A204.1 (cell line): ENCODE data around the gene JAKMIP3.

Source experiments
- FAIRE-seq: peaks from 2 replicates; lab custom pipeline; 2012; peaks lifted over from hg19 to GRCh38; lab: Jason Lieb, UNC

The JAKMIP3 gene

DNA sequence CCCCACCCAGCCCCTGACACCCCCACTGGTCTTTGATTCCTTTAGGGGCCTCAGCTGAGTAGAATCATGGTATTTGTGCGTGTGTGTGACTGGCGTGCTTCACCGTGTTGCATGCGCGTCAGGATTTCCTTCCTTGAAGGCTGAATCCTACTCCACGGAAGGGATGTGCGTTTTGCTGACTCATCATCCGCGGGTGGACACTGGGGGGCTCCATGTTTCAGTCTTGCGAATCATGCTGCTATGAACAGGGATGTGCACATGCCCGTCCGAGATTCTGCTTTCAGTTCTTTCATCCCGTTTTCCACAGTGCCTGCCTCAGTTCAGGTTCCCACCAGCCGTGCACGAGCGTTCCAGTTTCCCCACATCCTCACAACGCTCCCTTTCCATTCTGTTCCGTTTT is 20.9 kb upstream of the JAKMIP3 start:
- no peak for FAIRE-seq

DNA sequence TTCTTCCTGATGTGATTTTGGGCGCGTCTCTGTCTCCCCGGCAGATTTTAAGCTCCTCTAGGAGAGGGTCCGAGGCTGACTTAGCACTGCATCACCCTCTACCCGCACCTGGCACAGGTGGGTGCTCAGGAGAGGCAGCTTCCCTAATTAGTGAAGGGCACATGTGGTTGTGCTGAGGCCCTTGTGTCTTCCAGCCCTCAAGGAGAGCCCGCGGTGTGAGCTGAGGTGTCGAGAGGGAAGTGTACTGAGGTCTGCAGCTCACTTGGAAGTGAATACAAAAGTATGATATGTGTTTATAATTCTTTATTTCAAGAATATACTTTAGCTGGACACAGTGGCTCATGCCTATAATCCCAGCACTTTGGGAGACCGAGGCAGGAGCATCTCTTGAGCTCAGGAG is 20.4 kb upstream of the JAKMIP3 start:
- no peak for FAIRE-seq

DNA sequence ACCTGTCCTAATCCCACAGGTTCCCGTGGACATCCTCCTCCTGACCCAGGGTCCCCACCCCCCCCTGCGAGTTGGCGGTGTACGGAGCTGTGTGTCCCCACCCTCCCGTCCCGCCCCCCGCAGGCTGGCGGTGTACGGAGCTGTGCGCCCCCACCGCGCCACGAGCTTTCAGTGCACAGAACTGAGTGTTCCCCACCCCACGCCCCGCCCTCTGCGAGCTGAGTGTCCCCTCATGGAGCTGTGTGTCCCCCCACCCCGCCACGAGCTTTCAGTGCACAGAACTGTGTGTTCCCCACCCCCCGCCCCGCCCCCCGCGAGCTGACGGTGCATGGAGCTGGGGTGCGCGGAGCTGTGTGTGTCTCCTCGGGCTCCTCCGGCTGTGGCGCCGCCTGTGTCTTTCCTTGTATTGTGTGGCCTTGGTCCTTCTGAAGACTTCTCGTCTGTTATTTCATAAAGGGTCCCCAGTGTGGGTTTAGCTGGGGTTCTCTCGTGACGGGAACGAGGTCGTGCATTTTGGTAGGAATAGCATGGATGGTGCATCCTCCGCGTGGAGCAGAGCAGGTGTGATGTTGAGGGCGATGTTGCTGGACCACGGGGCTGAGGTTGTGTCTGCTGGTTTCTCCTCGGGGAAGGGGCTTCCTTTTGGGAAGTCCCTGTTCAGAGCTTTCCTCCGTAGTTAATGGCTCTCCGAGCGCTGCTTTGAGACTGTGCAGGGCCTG is 18.0 kb upstream of the JAKMIP3 start:
- FAIRE-seq = no peak

DNA sequence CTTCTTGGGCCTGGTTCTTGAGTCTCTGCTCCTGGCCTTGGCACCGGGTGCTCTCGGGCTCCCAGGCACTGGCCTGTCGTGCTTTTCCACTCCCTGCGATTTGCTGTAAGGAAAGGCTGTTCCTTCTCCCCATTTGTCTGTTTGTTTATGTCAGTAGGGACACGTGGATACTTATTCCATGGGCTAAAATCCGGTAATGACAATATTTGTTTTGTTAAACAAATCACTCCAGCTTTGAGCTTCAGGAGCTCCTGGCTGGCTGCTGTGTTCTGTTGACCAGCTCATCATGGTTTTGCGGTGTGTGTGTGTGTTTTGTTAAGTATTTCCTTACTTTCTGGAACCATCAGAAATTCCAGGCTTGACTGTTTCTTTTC is 17.5 kb upstream of the JAKMIP3 start:
- no peak for FAIRE-seq

DNA sequence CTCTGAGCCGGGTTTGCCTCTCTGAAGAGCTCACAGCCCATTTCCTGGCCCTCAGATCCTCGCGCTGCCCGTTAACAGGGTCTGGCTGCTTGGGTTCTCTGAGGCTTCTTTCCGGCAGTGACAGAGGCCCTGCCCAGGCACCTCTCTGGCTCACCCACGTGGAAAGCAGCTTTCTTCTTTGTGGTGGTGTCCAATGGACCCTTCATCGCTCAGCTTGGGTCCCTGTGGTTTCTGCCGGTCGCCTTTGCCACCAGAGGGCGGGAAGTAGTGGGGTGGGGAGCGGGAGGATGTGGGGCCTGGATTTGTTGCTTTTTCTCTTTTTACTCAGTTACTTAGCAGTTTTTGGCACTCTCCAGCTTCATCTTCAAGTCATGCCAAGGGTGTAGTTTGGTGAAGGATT is 15.6 kb upstream of the JAKMIP3 start:
- no peak for FAIRE-seq

DNA sequence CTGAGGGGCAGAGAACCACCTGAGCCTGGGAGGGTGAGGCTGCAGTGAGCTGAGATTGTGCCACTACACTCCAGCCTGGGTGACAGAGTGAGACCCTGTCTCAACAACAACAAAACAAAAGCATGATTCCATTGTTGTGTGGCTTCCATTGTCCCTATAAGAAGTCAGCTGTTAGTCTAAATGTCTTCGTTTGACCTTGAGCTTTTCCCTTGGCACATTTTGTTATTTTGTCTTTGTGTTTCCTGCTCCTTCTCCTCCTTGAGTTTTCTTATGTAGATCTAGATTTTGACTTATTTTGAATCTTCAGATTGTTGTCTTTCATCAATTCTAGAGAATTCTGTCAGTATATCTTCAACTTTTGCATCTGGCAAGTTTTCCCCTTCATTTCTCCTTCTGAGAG is 13.6 kb upstream of the JAKMIP3 start:
- FAIRE-seq = no peak

DNA sequence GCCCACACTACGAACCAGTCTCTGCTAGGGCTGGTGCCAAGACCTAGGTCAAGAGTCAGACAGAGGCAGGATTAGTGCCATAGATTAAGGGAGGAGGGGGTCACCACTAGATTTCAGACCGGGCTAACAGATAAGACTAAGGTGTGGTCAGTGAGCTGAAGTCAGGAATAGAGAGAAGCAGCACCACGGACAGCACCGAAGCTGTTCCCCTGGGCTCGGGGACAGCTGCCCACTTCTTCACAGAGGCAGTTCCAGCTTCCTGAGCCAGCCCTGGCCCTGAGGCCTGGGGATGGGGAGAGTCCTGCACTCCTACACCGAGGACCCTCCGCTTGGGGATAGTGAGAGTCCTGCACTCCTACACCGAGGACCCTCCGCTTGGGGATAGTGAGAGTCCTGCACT is 11.2 kb upstream of the JAKMIP3 start:
- no peak for FAIRE-seq

DNA sequence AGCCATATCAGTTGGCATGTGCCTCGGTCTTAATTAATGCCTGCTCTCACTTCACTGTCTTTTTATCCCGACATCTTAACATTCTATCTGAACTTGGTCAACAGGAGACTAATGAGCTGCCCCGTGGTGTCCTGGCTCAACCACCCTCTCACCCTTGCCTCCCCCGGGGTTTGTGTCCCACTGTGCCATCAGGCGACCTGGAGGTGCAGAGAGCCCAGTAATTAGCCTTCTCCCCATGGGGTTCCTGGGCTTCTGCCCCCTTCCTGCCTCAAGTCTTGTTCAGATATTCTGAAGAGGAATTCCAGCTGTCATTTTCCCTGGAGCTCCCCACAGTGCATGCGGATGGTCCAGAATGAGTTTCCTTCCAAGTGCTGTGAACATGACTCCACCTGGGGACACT is 10.1 kb upstream of the JAKMIP3 start:
- FAIRE-seq = no peak

DNA sequence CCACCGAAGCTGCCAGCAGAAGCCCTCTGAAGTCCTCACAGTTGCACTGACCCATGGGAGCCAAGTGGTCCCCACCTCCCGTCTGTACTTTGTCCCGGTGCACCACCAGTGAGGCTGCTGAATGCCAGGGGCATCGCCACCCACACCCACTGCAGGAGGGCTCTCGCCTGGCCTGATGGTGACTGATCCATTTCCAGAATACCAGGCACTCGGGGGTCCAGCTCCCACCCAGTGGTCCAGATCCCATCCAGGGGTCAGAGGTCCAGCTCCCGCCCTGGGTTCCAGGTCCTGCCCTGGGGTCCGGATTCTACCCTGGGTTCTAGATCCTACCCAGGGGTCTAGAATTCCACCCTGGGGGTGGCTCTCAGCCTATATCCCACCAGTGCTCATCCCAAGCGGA is 9.1 kb upstream of the JAKMIP3 start:
- no peak for FAIRE-seq

DNA sequence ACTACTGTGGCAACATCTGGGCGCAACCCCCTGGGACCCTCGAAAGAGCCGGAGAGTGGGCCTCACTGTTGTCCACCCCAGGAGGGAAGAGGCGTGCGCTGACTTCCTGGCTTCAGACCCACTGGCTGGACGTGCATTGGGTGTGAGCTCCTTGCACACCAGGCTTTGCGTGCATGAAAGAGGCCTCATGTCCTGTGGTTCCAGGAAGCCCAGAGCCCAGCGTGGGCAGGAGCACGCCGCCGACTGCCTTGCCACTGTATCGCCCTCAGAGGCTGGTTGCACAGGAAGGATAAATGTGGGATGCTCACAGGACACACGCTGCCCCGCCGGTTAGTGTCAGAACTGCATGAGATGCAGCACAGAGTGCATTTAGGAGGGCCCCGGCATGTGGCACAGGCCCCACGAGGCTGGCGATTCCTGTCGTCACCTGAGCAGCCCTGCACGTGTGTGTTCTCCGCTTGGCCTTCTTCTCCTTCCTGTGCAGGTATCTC is 8.5 kb upstream of the JAKMIP3 start:
- FAIRE-seq = no peak

DNA sequence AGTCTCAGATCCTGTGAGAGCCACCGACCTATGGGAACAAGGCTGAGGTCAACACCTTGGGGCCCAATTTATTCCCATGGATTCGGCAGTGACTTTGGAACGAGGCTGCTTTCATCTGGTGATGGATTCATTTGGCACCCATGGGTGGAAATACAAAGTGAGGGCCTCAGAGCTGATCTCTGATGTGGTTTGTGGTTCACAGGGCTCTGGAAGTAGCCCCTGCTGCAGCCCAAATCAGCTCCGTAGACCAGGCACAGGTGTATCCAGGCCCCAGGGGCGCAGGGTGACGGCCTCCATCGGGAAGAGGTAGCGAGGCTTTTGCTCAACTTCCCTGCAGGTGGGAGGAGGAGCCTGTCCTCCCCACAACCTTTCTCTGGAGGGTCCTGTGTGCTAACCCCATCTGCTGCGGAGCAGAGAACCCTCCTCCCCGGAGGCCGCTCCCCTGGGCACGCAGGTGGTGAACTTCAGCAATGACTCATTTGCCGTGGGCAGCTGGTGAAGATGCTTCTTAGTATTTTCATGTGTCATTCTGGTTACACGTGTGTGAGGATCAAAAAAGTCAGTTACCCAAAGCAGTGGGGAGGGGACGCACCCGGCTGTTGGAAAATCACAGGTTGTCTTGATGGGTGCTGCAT is 7.5 kb upstream of the JAKMIP3 start:
- no peak for FAIRE-seq

DNA sequence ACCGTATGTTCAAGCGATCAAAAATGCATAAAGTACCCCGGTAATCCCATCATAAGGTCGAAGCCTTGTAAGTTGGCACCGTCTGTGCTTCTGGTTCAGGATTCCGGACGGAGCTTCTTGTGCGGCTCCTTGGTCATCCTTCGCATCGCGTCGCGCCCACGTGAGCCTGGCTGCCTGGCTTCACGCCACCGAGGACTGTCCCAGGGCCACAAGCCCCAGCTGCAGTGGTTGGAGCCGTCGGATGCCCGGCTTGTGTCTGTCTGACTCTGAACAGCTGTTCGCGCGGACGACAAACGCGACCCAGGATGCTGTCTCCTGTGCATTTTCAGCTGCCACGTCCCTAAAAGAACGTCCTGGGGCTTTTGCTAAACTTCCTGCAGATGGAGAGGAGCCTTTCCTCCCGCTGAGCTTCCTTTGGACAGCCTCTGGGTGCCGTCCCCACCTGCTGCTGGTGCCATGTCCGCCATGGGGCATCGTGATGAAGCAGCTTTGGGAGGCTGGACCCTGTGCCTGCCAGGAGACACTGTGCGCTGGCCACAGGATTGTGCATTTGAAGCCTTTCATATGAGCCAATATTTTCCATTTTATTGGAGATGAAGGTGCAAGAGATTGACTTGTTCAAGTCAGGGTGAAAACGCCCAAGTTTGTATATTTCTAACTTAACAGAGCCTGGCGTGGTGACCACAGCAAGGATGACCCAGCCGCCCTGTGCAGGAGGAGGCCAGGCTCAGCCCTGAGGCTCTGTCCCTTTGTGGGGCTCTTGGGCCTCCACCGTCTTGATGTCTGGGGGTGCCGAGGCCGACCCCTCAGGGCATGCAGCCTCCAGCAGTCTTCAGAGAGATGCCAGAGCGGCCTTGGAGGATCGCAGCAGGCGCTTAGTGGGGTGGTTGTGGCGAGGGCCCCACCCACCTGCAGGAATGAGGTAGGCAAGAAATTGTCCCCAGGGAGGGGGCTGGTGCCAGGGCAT is 6.7 kb upstream of the JAKMIP3 start:
- FAIRE-seq = no peak

DNA sequence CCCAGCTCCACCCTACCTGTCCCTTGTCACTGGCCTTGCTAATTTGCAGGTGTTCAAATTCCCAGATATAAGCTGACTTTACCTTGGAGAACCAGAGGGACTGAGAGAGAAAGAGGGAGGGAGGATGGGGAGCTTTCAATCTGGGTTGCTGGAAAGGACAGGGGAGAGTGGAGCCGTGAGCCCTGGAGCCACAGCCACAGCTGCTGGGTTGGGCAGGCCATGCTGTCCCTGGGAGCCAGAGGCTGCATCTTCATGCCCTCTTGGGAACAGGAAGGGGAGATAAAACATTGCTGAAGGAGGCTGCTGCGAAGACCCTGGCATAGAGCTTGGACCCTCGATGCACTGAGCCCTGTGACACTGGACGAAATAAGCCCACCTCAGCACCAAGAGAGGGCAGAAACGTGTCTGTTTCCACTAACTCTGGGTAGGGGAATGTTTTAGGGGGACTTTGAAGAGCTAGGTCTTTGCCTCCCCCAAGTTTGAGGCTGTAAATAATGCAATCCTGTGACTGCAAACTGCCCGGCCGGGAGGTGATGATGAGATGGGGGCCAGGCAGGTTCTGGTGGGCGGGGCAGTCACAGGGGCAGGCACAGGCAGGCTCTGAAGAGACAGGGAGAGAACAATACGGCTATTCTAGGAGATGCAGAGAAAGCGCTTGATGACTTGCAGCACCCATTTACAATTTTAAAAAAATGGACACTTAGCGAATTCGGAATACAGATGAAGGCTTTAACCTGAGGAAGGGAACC is 5.8 kb upstream of the JAKMIP3 start:
- FAIRE-seq = no peak

DNA sequence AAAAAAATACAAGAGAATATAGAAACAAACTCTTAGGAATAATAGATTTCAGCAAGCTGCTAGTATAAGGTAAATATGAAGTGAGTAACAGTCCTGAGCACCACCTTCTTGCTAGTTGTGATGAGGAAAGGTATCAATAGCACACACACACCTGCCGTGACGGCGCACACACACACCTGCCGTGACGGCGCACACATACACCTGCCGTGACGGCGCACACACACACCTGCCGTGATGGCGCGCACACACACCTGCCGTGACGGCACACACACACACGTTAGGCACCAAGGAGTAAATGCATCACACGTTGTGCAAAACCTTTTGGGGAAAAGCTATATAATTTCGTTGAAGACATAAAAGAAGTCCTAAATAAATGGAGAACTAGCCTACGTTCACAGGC is 4.7 kb upstream of the JAKMIP3 start:
- FAIRE-seq = no peak

DNA sequence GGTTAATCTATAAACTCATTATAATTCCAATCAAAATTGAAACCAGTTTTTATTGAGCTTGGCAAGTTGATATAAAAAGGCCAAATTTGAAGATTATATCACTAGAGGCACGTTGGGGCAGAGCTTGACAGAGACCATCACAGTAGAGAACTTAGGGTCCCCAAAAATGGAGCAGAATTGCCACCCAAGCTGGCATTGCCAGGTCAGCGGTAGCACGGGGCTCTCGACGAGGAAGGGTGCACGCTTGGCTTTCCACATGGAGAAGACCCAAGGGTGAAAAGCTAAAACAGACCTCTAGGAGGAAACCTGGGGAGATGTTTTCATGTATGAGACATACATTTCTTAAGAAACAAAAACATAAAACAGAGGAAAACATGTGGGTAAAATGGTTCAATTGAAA is 4.3 kb upstream of the JAKMIP3 start:
- no peak for FAIRE-seq

DNA sequence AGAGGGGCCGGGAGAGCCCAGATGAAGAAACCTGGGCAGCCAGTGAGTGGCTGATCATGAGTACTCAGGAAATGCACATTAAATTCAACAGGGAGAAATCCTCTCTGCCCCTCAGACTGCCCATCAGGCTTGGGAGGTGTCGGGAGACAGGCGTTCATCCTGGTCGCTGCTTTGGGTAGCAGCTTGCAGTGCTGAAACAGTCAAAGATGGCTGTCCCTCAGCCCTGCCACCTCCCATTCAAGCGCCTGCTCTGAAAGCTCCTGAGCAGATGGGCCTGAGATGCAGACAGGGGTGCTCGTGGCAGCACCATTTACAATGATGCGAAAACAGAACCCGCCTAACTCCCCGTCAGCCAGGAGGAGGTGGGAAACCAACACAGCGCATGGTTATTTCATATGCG is 3.6 kb upstream of the JAKMIP3 start:
- no peak for FAIRE-seq

DNA sequence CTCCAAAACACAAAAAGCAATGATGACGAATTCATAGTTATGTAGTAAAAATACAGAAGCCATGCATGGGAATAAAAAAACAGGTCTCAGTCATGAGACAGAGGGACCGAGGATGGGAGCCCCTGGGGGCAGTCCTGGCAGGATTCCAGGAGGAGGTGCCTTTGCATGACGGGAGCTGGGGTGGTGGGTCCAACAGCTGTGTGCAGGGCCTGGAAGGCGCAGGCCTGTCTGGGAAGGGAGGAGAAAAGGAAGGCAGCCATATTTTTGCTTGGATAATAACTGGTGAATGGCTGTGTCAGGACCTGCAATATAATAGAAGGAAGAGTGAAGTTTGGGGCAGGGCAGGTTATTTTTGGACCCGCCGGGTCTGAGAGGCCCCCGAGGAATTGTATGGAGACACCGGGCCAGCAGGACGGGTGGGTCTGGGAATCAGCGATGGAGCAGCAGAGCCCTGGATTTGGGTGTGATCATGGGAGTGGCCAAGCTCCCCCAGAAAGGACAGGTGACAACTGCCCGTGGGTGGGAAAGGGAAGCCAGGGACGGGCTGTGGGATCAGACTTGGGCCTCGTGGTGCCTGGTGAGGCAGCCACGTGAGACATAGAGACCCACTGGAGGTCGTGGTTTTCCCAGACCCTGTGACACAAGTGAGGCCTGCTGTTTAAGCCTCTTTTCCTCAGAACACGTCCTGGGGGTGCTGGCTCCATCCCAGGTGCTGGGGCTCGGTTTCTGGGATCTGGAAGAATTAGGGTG is 2.9 kb upstream of the JAKMIP3 start:
- no peak for FAIRE-seq

DNA sequence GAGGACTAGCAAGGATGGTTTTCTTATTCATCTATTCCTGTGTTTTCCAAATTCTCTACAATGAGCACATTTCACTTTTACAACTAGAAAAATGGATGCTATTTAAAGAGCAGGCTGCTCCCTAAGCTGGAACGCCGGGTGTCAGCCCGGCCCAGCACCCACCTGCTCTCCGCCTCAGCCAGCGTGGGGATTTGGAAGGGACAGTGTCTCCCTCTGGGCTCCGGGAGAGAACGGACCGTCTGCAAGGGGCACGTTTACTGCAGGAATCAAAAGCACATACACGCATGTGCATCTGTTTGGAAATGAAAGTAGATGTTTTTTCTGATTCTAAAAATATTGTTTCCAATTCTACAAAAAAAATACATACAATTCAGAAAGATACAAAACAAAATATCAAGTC is 2.3 kb upstream of the JAKMIP3 start:
- no peak for FAIRE-seq

DNA sequence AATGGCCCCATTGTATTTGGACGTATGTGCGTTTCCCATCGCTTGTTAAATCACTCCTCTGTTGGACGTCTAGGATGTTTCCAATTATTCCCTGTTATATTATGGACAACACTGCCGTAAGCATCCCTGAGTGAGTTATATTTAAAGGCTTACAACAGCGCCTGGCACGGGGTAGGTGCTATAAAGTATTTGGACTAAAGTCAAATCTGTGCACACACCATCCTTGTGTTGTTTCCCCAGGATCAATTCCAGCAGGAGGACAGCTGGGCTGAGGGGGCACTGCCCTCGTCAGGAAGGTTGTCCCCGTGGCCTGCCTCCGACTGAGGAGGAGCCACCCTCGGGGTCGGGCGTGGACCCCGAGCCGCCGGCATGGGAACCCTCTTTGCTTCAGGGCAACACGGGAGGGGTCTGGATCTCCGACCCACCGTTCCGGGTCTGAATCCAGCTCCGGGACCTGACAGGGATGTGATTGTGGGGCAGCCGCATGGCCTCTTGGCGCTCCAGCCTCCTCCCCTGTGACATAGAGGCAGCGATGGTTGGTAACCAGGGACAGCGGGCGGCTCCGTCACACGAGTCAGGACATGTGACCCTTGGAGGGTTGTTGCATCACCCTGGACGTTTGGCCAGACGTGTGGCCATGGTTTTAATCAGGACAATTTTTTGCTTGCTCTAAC is 1.5 kb upstream of the JAKMIP3 start:
- no peak for FAIRE-seq

DNA sequence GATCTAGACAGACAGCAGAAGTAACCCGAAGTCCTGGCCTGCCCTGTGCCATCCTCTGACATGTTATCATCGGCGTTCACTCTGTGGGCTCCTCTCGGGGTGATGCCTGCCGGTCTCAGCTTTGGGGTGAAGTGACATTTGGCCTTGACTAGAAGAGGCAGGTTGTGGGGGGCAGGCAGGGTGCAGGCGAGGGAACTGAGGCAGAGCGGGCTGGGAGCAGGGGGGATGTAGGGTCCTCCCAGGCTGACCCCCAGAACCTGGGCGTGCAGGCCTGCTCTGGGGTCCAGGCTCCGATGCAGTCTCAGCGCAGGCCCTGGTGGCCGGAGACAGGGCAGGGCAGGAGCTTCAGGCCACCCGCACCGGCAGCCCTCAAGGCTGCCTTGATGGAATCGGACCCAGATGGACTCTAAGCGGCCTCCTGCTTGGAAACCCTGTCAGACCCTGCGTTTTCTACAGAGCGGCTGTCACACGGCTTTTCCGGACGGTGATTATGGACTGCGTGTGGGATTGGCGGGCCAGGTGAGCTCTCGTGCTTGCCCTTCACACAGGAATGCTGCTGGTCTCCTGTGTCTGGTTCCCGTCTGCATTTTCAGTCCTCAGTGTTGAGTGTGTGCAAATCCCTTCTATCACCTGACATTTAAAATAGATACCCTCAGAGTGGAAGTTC is 842 bp upstream of the JAKMIP3 start:
- FAIRE-seq = no peak

DNA sequence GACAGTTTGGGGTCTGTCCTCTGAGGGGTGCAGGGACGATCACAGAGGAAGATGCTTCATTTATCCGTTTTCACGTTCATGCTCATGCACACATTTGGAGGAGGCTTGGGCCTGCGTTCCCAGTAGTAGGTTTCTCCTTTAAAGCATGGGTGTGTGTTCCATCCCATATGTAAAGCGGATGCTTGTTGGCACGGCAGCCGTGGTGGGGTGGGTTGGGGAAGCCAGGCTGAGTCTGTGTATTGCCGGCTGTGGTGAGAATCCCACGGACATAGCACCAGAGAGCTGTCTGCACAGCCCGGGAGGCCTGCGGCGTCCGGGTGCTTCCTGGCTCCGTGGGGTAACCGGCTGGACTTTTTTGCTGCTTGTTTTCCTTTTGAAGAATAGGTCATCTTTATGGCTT is 440 bp downstream of the JAKMIP3 start:
- FAIRE-seq = no peak
